ENCODE measurements around the gene DRAM2. TPM values are rescaled to one million over a fixed set of nuclear protein-coding genes. Genes with fewer than 3 reads are reported as not detected.
A peak's percentile ranks its signal among the peaks of the same experiment; 100 is the strongest.

Gene DRAM2
- total and polyA plus RNA-seq, 9 of the 15 experiments (the other 6 are each of a cell fraction or from before 2014, with no cell fraction given), result 29.0 to 161 (median 53.5) TPM

DNA sequence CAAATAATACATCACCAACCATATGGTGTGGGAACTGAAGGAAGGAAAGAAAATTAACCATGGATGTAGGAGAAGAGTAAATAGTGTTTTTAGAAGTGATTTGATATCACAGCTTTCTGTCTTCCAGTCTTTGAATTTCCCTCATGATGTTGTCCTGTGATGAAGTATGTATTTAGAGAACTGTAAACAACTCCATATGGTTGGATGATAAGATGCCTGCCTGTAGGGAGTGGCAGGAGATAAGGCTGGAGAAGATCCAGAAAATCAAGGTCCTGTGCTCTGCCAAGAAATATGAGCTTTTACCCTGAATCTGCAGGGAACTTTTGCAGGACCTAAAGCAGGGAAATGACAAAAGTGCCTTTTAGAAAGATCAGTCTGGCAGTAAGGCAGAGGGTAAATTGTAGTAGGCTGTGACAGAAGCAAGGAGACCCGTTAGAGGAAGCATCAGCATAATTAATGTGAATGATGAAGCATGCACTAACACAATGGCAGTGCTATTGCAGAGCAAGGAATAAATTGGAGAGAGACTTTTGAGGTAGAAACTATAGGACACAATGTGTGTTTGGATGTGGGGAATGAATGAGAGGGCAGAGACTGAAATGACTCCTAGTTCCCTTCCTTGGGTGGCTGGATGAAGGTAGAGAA is 22.1 kb upstream of the DRAM2 start (continued):
- TF ChIP-seq, protein P1, sequence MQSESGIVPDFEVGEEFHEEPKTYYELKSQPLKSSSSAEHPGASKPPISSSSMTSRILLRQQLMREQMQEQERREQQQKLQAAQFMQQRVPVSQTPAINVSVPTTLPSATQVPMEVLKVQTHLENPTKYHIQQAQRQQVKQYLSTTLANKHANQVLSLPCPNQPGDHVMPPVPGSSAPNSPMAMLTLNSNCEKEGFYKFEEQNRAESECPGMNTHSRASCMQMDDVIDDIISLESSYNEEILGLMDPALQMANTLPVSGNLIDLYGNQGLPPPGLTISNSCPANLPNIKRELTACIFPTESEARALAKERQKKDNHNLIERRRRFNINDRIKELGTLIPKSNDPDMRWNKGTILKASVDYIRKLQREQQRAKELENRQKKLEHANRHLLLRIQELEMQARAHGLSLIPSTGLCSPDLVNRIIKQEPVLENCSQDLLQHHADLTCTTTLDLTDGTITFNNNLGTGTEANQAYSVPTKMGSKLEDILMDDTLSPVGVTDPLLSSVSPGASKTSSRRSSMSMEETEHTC (IDR thresholded peaks at IDR 0.05), result peak; percentile 79; the same call in 1 of the 2 replicates
- TF ChIP-seq FOXK2 (conservative IDR thresholded peaks at IDR 0.05 in 1 of 2, IDR thresholded peaks at IDR 0.05 in 1 of 2; ENCODE audit: low read depth in 2 of 2) (peak; percentile 97 to 98), SREBF1 (IDR thresholded peaks at IDR 0.05; ENCODE audit: borderline replicate concordance, low read depth, low read length) (no peak), FOS (IDR thresholded peaks at IDR 0.05; ENCODE audit: extremely low read depth, insufficient read length) (peak; percentile 12), NFE2 (IDR thresholded peaks at IDR 0.05; ENCODE audit: low read depth) (peak; percentile 37; the same call in 1 of the 2 replicates), ZNF444 (CRISPR knock-in tag; IDR thresholded peaks at IDR 0.05) (no peak), ZNF324 (CRISPR knock-in tag; IDR thresholded peaks at IDR 0.05) (peak; percentile 59; the same call in 1 of the 2 replicates)
- TF ChIP-seq, protein P2, sequence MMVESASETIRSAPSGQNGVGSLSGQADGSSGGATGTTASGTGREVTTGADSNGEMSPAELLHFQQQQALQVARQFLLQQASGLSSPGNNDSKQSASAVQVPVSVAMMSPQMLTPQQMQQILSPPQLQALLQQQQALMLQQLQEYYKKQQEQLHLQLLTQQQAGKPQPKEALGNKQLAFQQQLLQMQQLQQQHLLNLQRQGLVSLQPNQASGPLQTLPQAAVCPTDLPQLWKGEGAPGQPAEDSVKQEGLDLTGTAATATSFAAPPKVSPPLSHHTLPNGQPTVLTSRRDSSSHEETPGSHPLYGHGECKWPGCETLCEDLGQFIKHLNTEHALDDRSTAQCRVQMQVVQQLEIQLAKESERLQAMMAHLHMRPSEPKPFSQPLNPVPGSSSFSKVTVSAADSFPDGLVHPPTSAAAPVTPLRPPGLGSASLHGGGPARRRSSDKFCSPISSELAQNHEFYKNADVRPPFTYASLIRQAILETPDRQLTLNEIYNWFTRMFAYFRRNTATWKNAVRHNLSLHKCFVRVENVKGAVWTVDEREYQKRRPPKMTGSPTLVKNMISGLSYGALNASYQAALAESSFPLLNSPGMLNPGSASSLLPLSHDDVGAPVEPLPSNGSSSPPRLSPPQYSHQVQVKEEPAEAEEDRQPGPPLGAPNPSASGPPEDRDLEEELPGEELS (CRISPR knock-in tag; IDR thresholded peaks at IDR 0.05; ENCODE audit: borderline replicate concordance), result 0 out of 2 replicates have a peak, but pooled peaks have one; percentile 43
- TF ChIP-seq, protein P3, sequence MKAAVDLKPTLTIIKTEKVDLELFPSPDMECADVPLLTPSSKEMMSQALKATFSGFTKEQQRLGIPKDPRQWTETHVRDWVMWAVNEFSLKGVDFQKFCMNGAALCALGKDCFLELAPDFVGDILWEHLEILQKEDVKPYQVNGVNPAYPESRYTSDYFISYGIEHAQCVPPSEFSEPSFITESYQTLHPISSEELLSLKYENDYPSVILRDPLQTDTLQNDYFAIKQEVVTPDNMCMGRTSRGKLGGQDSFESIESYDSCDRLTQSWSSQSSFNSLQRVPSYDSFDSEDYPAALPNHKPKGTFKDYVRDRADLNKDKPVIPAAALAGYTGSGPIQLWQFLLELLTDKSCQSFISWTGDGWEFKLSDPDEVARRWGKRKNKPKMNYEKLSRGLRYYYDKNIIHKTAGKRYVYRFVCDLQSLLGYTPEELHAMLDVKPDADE (conservative IDR thresholded peaks at IDR 0.05; ENCODE audit: control insufficient read depth, low read depth, low read length), result no peak
- TF ChIP-seq, protein P4, sequence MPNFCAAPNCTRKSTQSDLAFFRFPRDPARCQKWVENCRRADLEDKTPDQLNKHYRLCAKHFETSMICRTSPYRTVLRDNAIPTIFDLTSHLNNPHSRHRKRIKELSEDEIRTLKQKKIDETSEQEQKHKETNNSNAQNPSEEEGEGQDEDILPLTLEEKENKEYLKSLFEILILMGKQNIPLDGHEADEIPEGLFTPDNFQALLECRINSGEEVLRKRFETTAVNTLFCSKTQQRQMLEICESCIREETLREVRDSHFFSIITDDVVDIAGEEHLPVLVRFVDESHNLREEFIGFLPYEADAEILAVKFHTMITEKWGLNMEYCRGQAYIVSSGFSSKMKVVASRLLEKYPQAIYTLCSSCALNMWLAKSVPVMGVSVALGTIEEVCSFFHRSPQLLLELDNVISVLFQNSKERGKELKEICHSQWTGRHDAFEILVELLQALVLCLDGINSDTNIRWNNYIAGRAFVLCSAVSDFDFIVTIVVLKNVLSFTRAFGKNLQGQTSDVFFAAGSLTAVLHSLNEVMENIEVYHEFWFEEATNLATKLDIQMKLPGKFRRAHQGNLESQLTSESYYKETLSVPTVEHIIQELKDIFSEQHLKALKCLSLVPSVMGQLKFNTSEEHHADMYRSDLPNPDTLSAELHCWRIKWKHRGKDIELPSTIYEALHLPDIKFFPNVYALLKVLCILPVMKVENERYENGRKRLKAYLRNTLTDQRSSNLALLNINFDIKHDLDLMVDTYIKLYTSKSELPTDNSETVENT (CRISPR knock-in tag; IDR thresholded peaks at IDR 0.05), result no peak

Measured in K562 (cell line).